GM10266 (cell line): ENCODE results near the gene CCSER1.

Experiments
- DNase-seq: peaks from one replicate; pipeline ENCODE4 v3.0.0; 2012; ENCODE audit errors: extremely low spot score
- CTCF ChIP-seq: IDR thresholded peaks from 2 replicates; pipeline ENCODE4 v1.5.1; 2012; ENCODE audit warnings: mild to moderate bottlenecking, low read depth; ENCODE audit not compliant: control insufficient read depth, insufficient read depth; ENCODE audit errors: missing control alignments

CCSER1 gene

DNA sequence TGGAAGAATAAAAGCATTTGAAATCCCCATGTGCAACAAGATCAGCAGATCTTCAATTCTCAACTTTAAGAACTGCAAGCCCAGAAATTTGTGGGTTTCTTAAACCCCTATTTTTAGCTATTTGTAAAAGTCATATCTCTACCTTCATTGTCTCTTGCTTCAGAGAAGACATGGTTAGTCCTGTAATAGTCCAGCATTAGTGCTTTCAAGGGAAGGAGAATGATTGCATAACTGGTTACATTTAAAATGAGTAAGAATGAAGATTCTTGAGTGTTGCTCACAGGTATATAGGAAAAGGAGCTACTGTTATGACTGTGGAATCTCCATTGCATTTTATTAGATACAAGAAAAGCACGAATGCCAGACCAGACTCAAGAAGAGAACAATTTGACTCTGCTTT lies 84.0 kb downstream of the CCSER1 start:
- DNase-seq: no peak
- TF ChIP-seq CTCF: no peak

GRCh38 chr4:90215286-90215685 lies 88.1 kb downstream of the CCSER1 start:
- DNase-seq: no peak

GRCh38 chr4:90219822-90220221 lies 92.6 kb downstream of the CCSER1 start:
- no peak for DNase-seq
- TF ChIP-seq CTCF: no peak

More at GRCh38 chr4:90215286-90215685, 88.1 kb downstream of the CCSER1 start:
- no peak for TF ChIP-seq CTCF

- TF ChIP-seq CTCF: no peak
- no peak for DNase-seq
These were observed 93.3 kb downstream of the CCSER1 start for GRCh38 chr4:90220459-90220858.

DNA sequence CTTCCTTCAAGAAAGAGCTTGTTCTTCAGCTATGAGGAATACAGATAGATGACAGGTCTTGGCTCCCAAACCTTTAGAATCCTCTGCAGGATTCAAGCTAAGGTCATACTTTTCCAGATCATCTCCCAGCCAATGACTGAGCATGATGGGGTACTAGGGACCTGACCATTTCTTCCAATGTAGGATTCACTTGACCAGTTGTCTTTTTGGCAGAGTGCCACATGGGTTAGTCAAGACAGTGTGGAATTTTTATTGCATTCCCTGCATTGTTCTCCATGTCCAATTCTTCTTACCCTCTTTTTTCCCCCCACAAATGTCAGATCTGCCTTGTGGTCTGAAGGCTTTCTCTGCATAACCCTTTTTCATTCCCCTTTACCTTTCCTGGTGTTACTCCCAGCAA lies 99.5 kb downstream of the CCSER1 start:
- no peak for DNase-seq
- no peak for TF ChIP-seq CTCF

GRCh38 chr4:90227177-90227576 lies 100.0 kb downstream of the CCSER1 start:
- TF ChIP-seq CTCF: no peak
- no peak for DNase-seq

- DNase-seq: no peak
- TF ChIP-seq CTCF: no peak
These were observed 107.8 kb downstream of the CCSER1 start for GRCh38 chr4:90234916-90235547.
